Smooth muscle cell (in vitro differentiated cells): Measurements from ENCODE around the gene GDPD4. TPM values are rescaled to one million over a fixed set of nuclear protein-coding genes. Genes with fewer than 3 reads are reported as not detected.

Source experiments
- DNase-seq: peaks from one replicate; lab custom pipeline; 2025; ENCODE audit not compliant: unreplicated experiment; lab: John Stamatoyannopoulos, UW
- H2AFZ ChIP-seq: fragments of 200-600 bp; sonication (generic); 2 replicates; pipeline ENCODE4 v1.6.0; 2016; ENCODE audit warnings: antibody characterized with exemption, low read depth, mild to moderate bottlenecking
- H3F3A ChIP-seq: fragments of 200-600 bp; sonication (generic); 2 replicates; pipeline ENCODE4 v1.6.0; 2017; ENCODE audit warnings: antibody characterized with exemption, low read depth
- H3K27ac ChIP-seq: fragments of 200-600 bp; sonication (generic); 2 replicates; pipeline ENCODE4 v1.5.1; 2016; ENCODE audit warnings: low read depth, mild to moderate bottlenecking
- H3K27me3 ChIP-seq: fragments of 200-600 bp; sonication (generic); 2 replicates; pipeline ENCODE4 v1.6.1; 2016; ENCODE audit warnings: low read depth, mild to moderate bottlenecking
- H3K36me3 ChIP-seq: fragments of 200-600 bp; sonication (generic); 2 replicates; pipeline ENCODE4 v1.5.1; 2016; ENCODE audit warnings: low read depth
- H3K4me1 ChIP-seq: fragments of 200-600 bp; sonication (generic); 2 replicates; pipeline ENCODE4 v1.5.1; 2016; ENCODE audit warnings: low read depth
- H3K4me2 ChIP-seq: fragments of 200-600 bp; sonication (generic); 2 replicates; pipeline ENCODE4 v1.6.0; 2016; ENCODE audit warnings: mild to moderate bottlenecking
- H3K4me3 ChIP-seq: fragments of 200-600 bp; sonication (generic); 2 replicates; pipeline ENCODE4 v1.5.1; 2016; ENCODE audit warnings: mild to moderate bottlenecking
- H3K79me2 ChIP-seq: fragments of 200-600 bp; sonication (generic); 2 replicates; pipeline ENCODE4 v1.6.0; 2016; ENCODE audit warnings: low read depth, mild to moderate bottlenecking
- H3K9ac ChIP-seq: fragments of 200-600 bp; sonication (generic); 2 replicates; pipeline ENCODE4 v1.6.0; 2016; ENCODE audit warnings: low read depth
- H3K9me3 ChIP-seq: fragments of 200-600 bp; sonication (generic); replicated peaks from 2 replicates; pipeline ENCODE4 v1.5.1; 2016; ENCODE audit warnings: low read depth
- H4K20me1 ChIP-seq: fragments of 200-600 bp; sonication (generic); 2 replicates; pipeline ENCODE4 v1.6.0; 2016; ENCODE audit warnings: low read depth
- CTCF ChIP-seq: fragments of 200-600 bp; sonication (generic); IDR thresholded peaks from 2 replicates; pipeline ENCODE4 v1.5.1; 2017; ENCODE audit warnings: borderline replicate concordance, mild to moderate bottlenecking, antibody characterized with exemption; ENCODE audit not compliant: insufficient read depth, poor library complexity, severe bottlenecking
- WGBS: methylation state at CpG from one replicate; pipeline ENCODE4 v1.1.7; 2016; ENCODE audit warnings: low lambda C conversion rate; 5-methylcytosine and 5-hydroxymethylcytosine counted together
- polyA plus RNA-seq: library from polyadenylated mRNA; unstranded; fragments of >200 nt; fragmentation: Nextera tagmentation; extraction: Ambion mirVana; gene quantifications from 2 replicates; pipeline ENCODE4 v1.2.1, GENCODE V29; 2016
- total RNA-seq: library from RNA; depleted of rRNA; stranded (reverse); fragments of >200 nt; gene quantifications from 2 replicates; pipeline ENCODE4 v1.2.3, GENCODE V29; 2014

Gene GDPD4
- total and polyA plus RNA-seq, 2 experiments from 2014 or later = not detected

- H3K27ac ChIP-seq = no peak overlapping the region
- no peaks in the 10 kb centered on the region for H3K79me2 ChIP-seq
- no peaks in the 10 kb centered on the region for H4K20me1 ChIP-seq
- no peak for DNase-seq
- H3K4me2 ChIP-seq = no peak overlapping the region
- no peaks in the 10 kb centered on the region for H3F3A ChIP-seq
- no peak overlapping the region for H3K4me3 ChIP-seq
- peaks cover 5% of the 10 kb centered on the region for H3K4me1 ChIP-seq
- no peak for TF ChIP-seq CTCF
- H3K36me3 ChIP-seq = no peaks in the 10 kb centered on the region
- H3K9me3 ChIP-seq = no peaks in the 10 kb centered on the region
- no peaks in the 10 kb centered on the region for H3K27me3 ChIP-seq
- 90% methylated on average over 5 of the region's 5 CpGs for WGBS
- no peak overlapping the region for H2AFZ ChIP-seq
- H3K9ac ChIP-seq = no peak overlapping the region
These were observed 122.4 kb downstream of the GDPD4 start for GRCh38 chr11:77179048-77179447.

- H3K4me3 ChIP-seq = no peak overlapping the region
- no peaks in the 10 kb centered on the region for H3K27me3 ChIP-seq
- no peak for TF ChIP-seq CTCF
- no peak for DNase-seq
- H3K27ac ChIP-seq = no peak overlapping the region
- H2AFZ ChIP-seq = no peak overlapping the region
- no peaks in the 10 kb centered on the region for H3F3A ChIP-seq
- no peaks in the 10 kb centered on the region for H3K36me3 ChIP-seq
- no peak overlapping the region for H3K9ac ChIP-seq
- no peak overlapping the region for H3K4me2 ChIP-seq
- no peaks in the 10 kb centered on the region for H3K9me3 ChIP-seq
- peaks cover 11% of the 10 kb centered on the region for H3K4me1 ChIP-seq
- 89% methylated on average over 4 of the region's 4 CpGs for WGBS
- H3K79me2 ChIP-seq = no peaks in the 10 kb centered on the region
- H4K20me1 ChIP-seq = no peaks in the 10 kb centered on the region
These were observed 123.3 kb downstream of the GDPD4 start for GRCh38 chr11:77178150-77178549.

GRCh38 chr11:77176996-77177395, 124.5 kb downstream of the GDPD4 start:
- DNase-seq = no peak
- no peaks in the 10 kb centered on the region for H3K27me3 ChIP-seq
- H4K20me1 ChIP-seq = no peaks in the 10 kb centered on the region
- H3K9ac ChIP-seq = no peak overlapping the region
- no peaks in the 10 kb centered on the region for H3F3A ChIP-seq
- no peak overlapping the region for H3K4me3 ChIP-seq
- H3K79me2 ChIP-seq = no peaks in the 10 kb centered on the region
- H2AFZ ChIP-seq = no peak overlapping the region
- no peak overlapping the region for H3K4me2 ChIP-seq
- no peak for TF ChIP-seq CTCF
- H3K9me3 ChIP-seq = no peaks in the 10 kb centered on the region
- no peaks in the 10 kb centered on the region for H3K36me3 ChIP-seq
- WGBS = 88% methylated on average over 9 of the region's 9 CpGs
- peaks cover 20% of the 10 kb centered on the region for H3K4me1 ChIP-seq
- no peak overlapping the region for H3K27ac ChIP-seq

- Histone ChIP-seq H3K36me3 (no peaks in the 10 kb centered on the region), H3K9me3 (no peaks in the 10 kb centered on the region), H3K27me3 (no peaks in the 10 kb centered on the region), H3K4me2 (no peak overlapping the region), H3K79me2 (no peaks in the 10 kb centered on the region), H3K27ac (no peak overlapping the region), H3F3A (no peaks in the 10 kb centered on the region), H3K4me1 (peaks cover 27% of the 10 kb centered on the region), H3K4me3 (no peak overlapping the region), H4K20me1 (no peaks in the 10 kb centered on the region), H3K9ac (no peak overlapping the region), H2AFZ (no peak overlapping the region)
- DNase-seq = no peak
- WGBS = 48% methylated on average over 12 of the region's 12 CpGs
- no peak for TF ChIP-seq CTCF
These were observed 125.5 kb downstream of the GDPD4 start for GRCh38 chr11:77175869-77176539.
